Adrenal gland (tissue), 12 donors: ENCODE measurements around the gene ANP32A. TPM values are rescaled to one million over a fixed set of nuclear protein-coding genes. Genes with fewer than 3 reads are reported as not detected.

Experiments
- DNase-seq, 7 donors: peaks; one replicate each; pipeline ENCODE4 v3.0.0-alpha.2; 2019 to 2020
- H3K27ac ChIP-seq, 5 donors: fragments of 200-600 bp; sonication (generic) in 4 of 5; 1 replicate in 3 of 5; 2 replicates in 2 of 5; pipeline versions ENCODE4 v1.5.1 to v1.8.0; 2016 to 2020; ENCODE audit warnings: mild to moderate bottlenecking in 1 of 5
- H3K27me3 ChIP-seq: fragments of 200-600 bp; 2 replicates; pipeline ENCODE4 v1.8.0; 2021
- H3K36me3 ChIP-seq, 2 donors: fragments of 200-600 bp; replicated peaks in 1 of 2; 1 replicate in 1 of 2; 2 replicates in 1 of 2; pipeline versions ENCODE4 v1.5.1 to v1.8.0; 2018 to 2022
- H3K4me1 ChIP-seq, 2 donors: fragments of 200-600 bp; replicated peaks in 1 of 2; 1 replicate in 1 of 2; 2 replicates in 1 of 2; pipeline versions ENCODE4 v1.5.1 to v1.8.0; 2018 to 2021
- H3K4me3 ChIP-seq, 4 donors: fragments of 200-600 bp; sonication (generic) in 3 of 4; one replicate each; pipeline ENCODE4 v1.5.1; 2016 to 2018
- H3K9me3 ChIP-seq, 3 donors: fragments of 200-600 bp; sonication (generic) in 1 of 3; replicated peaks in 1 of 3; 1 replicate in 2 of 3; 2 replicates in 1 of 3; pipeline versions ENCODE4 v1.5.1 to v1.8.0; 2016 to 2021
- CTCF ChIP-seq, 6 experiments: fragments of 450-650 bp in 4 of 6; fragments of 200-600 bp in 2 of 6; sonication (generic) in 1 of 6; IDR thresholded peaks; 1 replicate in 5 of 6; 2 replicates in 1 of 6; pipeline versions ENCODE4 v1.5.1 to v1.8.0; 2016 to 2021; ENCODE audit warnings: antibody characterized with exemption in 6 of 6, mild to moderate bottlenecking in 2 of 6, moderate library complexity in 1 of 6
- POLR2A ChIP-seq, 2 donors: fragments of 450-650 bp; IDR thresholded peaks; one replicate each; pipeline ENCODE4 v1.6.1; 2017; ENCODE audit warnings: antibody characterized with exemption in 2 of 2, mild to moderate bottlenecking in 2 of 2, moderate library complexity in 1 of 2
- WGBS, 4 donors: extraction: QIAGEN DNeasy Blood & Tissue Kit in 2 of 4; methylation state at CpG; one replicate each; pipeline versions ENCODE4 v1.1.5 to v1.1.7; 2013 to 2017; 5-methylcytosine and 5-hydroxymethylcytosine counted together
- intact Hi-C, 2 donors: fragments of 100-400 bp; cut with DNase I; formaldehyde crosslinking; loops; one replicate each; pipeline versions ENCODE4 v1.14.1 to v1.15.0; 2022 to 2023
- polyA plus RNA-seq, 3 donors: library from polyadenylated mRNA; stranded (reverse); fragments of 200-250 nt in 2 of 3; fragments of 350-450 nt in 1 of 3; fragmentation: Illumina TruSeq in 1 of 3; extraction: RNeasy Lipid Tissue Mini Kit (QIAGEN cat#74804) in 1 of 3; gene quantifications; one replicate each; pipeline ENCODE4 v1.2.3, GENCODE V29; 2013 to 2014
- total RNA-seq, 9 donors: library from RNA; depleted of rRNA in 4 of 9; stranded (reverse); fragments of >200 nt in 4 of 9; fragments of 120-200 nt in 1 of 9; fragmentation: NEBNext Ultra II Directional in 1 of 9; extraction: Animal tissue kit (Norgen Biotek cat#: 25700) in 1 of 9; gene quantifications; one replicate each; pipeline versions ENCODE4 v1.1.0 to v1.2.4, GENCODE V29; 2013 to 2023
- donor health status: healthy with polysubstance abuse.
- donor health status: Bipolar disorder and iron deficiency.
- donor health status: DM: yes; HTN: yes; CAD: no.
- donor health status: DM: no; HTN: no; CAD: no.
- donor health status: DM: no; HTN: no; CAD: no.
- donor health status: DM: yes; HTN: yes; CAD: no.

The ANP32A gene
- total and polyA plus RNA-seq, 12 donors: 44.5 to 170 (median 79.5) TPM

DNA sequence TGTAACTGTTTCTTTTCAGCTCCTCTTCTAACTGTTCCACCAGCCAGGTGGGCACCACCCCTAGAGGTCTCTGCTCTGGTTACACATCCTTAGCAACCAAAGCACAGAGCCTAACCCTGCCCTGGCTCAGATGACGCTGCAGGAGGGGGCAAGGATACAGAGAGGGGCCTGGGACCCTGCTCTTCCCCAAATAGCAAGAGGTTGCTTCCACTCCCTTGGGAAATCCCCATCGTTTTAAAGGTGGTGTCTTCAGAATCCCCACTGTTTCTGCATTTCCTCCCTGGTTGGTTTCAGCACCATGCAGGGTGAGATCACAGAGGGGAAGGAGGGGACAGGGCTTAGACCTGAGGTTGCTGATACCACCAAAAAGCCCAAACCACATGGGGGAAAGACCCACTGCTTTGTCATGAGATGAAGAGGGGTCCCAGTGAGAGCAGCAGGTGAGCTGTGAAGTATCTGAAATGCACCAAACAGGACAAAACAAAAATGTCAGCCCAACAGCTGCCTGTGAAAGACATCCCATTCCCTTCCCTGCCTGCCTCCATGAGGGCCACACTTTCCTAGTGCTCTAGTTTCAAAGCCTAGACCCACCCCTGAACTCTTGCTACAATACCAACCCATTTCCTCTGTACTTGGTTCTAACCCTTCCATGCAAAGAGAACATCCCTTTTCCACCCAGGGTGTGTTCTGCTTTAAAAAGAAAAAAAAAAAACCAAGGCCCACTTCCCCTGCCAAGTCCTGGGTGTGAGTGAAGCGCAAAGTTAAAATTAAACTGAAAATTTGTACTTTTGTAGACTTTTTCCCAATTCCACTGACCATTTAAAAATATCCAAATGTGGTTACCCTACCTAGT, 29.0 kb downstream of the ANP32A start:
- no peak for TF ChIP-seq POLR2A (IDR thresholded peaks at IDR 0.05)
- TF ChIP-seq CTCF (IDR thresholded peaks at IDR 0.05): no peak
- Histone ChIP-seq H3K27ac (peak overlapping the region in 2 of 5 donors; percentile 23 to 47), H3K36me3 (peaks cover 0 to 9% of the 10 kb centered on the region in 2 donors), H3K9me3 (no peaks in the 10 kb centered on the region), H3K27me3 (no peaks in the 10 kb centered on the region), H3K4me1 (peaks cover 17 to 63% of the 10 kb centered on the region in 2 donors), H3K4me3 (no peak overlapping the region)
- intact Hi-C loops: no loop called here
- WGBS, 4 donors: 61 to 77% (median 68%) methylated on average over 3 of the region's 3 CpGs
- DNase-seq: no peak

- Histone ChIP-seq H3K27ac (no peak overlapping the region), H3K36me3 (peaks cover 0 to 15% of the 10 kb centered on the region in 2 donors), H3K27me3 (no peaks in the 10 kb centered on the region), H3K4me1 (peaks cover 17 to 61% of the 10 kb centered on the region in 2 donors), H3K9me3 (no peaks in the 10 kb centered on the region), H3K4me3 (no peak overlapping the region)
- no peak for TF ChIP-seq POLR2A (IDR thresholded peaks at IDR 0.05)
- no peak for TF ChIP-seq CTCF (IDR thresholded peaks at IDR 0.05)
- intact Hi-C loops: no loop called here
- WGBS, 4 donors: 91 to 100% (median 99%) methylated on average over 2 of the region's 2 CpGs
- DNase-seq: no peak
Observed at GRCh38 chr15:68790910-68791309, 29.8 kb downstream of the ANP32A start.

GRCh38 chr15:68790242-68790575, 30.5 kb downstream of the ANP32A start:
- Histone ChIP-seq H3K27me3 (no peaks in the 10 kb centered on the region), H3K36me3 (peaks cover 0 to 15% of the 10 kb centered on the region in 2 donors), H3K4me3 (no peak overlapping the region), H3K4me1 (peaks cover 17 to 54% of the 10 kb centered on the region in 2 donors), H3K27ac (peak overlapping the region in 2 of 5 donors; percentile 17 to 46), H3K9me3 (no peaks in the 10 kb centered on the region)
- no peak for DNase-seq
- no peak for TF ChIP-seq POLR2A (IDR thresholded peaks at IDR 0.05)
- TF ChIP-seq CTCF (IDR thresholded peaks at IDR 0.05): no peak
- WGBS, 4 donors: 66 to 73% (median 71%) methylated on average over 7 to 8 of the region's 8 CpGs
- intact Hi-C loops: no loop called here

DNA sequence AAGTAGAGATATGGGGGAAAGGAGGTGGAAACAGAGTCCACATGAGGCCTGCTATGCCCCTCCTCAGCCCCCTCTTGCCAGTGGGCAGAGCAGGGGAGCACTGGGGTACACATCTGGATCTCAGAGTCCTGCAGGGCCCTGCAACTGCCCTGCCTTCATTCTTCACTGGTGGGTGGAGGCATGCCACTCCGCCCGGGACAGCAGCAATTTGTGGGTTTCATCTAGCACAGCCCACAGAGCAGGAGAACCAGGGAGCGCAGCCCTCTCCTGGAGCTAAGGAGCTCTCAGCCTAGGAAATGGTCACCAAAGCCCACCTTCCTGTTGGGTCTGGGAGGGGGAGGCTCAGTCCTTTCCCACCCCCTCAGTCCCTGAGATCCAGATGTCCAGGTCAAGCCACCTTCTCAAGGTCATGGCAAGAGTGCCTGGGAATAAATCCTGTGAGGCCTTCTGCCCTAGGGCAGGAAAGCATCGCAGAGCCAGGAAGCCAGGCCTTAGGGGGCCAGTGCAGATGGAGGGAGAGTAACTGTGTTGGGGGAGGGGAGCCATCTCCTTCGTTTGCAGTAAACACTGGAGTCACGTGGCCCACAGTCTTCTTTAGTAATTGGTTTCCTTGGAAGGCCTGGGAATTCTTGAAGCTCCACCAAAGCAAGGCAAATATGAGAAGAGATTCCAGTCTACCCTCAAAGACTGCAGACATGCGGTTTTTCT, 31.0 kb downstream of the ANP32A start:
- H3K4me1 ChIP-seq: peaks cover 13 to 50% of the 10 kb centered on the region in 2 donors
- WGBS, 4 donors: 51 to 62% (median 61%) methylated on average over 4 to 7 of the region's 7 CpGs
- H3K36me3 ChIP-seq: peaks cover 0 to 20% of the 10 kb centered on the region in 2 donors
- no peaks in the 10 kb centered on the region for H3K27me3 ChIP-seq
- intact Hi-C loops: no loop called here
- H3K4me3 ChIP-seq: no peak overlapping the region
- H3K9me3 ChIP-seq: no peaks in the 10 kb centered on the region
- peak overlapping the region in 2 of 5 donors; percentile 17 to 46 for H3K27ac ChIP-seq
- TF ChIP-seq CTCF (IDR thresholded peaks at IDR 0.05) (no peak), POLR2A (IDR thresholded peaks at IDR 0.05) (no peak)
- DNase-seq: no peak
